BLaER1 treated with 17β-estradiol and CSF1 and Interleukin-3, amounts not matched to agents 10 nM and 100 nM (cell line): ENCODE measurements around the gene SDK1.
A peak's percentile ranks its signal among the peaks of the same experiment; 100 is the strongest.

Source experiments
- H3K27ac ChIP-seq, 11 experiments: shearing (Covaris generic); formaldehyde crosslinking; 2 replicates each; pipeline ENCODE4 v1.8.1; 2022
- H3K27me3 ChIP-seq, 11 experiments: shearing (Covaris generic); formaldehyde crosslinking; 2 replicates each; pipeline ENCODE4 v1.8.1; 2022
- H3K36me3 ChIP-seq, 11 experiments: shearing (Covaris generic); formaldehyde crosslinking; 2 replicates each; pipeline ENCODE4 v1.8.1; 2022
- H3K4me1 ChIP-seq, 10 experiments: shearing (Covaris generic); formaldehyde crosslinking; 2 replicates each; pipeline ENCODE4 v1.8.1; 2022
- H3K4me2 ChIP-seq, 11 experiments: shearing (Covaris generic); formaldehyde crosslinking; 2 replicates each; pipeline ENCODE4 v1.8.1; 2022
- H3K4me3 ChIP-seq, 10 experiments: shearing (Covaris generic); formaldehyde crosslinking; 2 replicates each; pipeline ENCODE4 v1.8.1; 2022
- H3K9ac ChIP-seq, 11 experiments: shearing (Covaris generic); formaldehyde crosslinking; 2 replicates each; pipeline ENCODE4 v1.8.1; 2022
- H3K9me3 ChIP-seq, 11 experiments: shearing (Covaris generic); formaldehyde crosslinking; replicated peaks in 1 of 11; 2 replicates each; pipeline ENCODE4 v1.8.1; 2022
- H4K20me1 ChIP-seq, 11 experiments: shearing (Covaris generic); formaldehyde crosslinking; 2 replicates each; pipeline ENCODE4 v1.8.1; 2022
- Cebpa-rat ChIP-seq, 11 experiments: shearing (Covaris generic); IDR thresholded peaks; 2 replicates each; pipeline ENCODE4 v1.8.1; 2022

Gene SDK1

GRCh38 chr7:4067874-4068273 is 766.8 kb downstream of the SDK1 start:
- H3K4me2 ChIP-seq, result peak overlapping the region in 2 of 11 experiments; percentile 29 to 49; a peak in 4 of 22 replicates
- H3K27me3 ChIP-seq, result no peaks in the 10 kb centered on the region
- H4K20me1 ChIP-seq, result no peaks in the 10 kb centered on the region
- no peak overlapping the region; a peak in 1 of 22 replicates for H3K9ac ChIP-seq
- no peak for TF ChIP-seq Cebpa-rat (IDR thresholded peaks at IDR 0.05)
- no peaks in the 10 kb centered on the region for H3K9me3 ChIP-seq
- H3K4me1 ChIP-seq, result peaks cover 6 to 36% (median 11%) of the 10 kb centered on the region in 10 experiments; a peak in 15 of 20 replicates
- no peaks in the 10 kb centered on the region for H3K36me3 ChIP-seq
- H3K27ac ChIP-seq, result no peak overlapping the region
- no peak overlapping the region for H3K4me3 ChIP-seq

- Histone ChIP-seq H4K20me1 (no peaks in the 10 kb centered on the region), H3K36me3 (no peaks in the 10 kb centered on the region), H3K27me3 (no peaks in the 10 kb centered on the region), H3K4me3 (no peak overlapping the region), H3K9me3 (no peaks in the 10 kb centered on the region), H3K4me1 (peaks cover 6 to 36% (median 13%) of the 10 kb centered on the region in 10 experiments; a peak in 15 of 20 replicates), H3K27ac (no peak overlapping the region), H3K4me2 (peak overlapping the region in 2 of 11 experiments; percentile 29 to 49; a peak in 3 of 22 replicates), H3K9ac (no peak overlapping the region; a peak in 1 of 22 replicates)
- no peak for TF ChIP-seq Cebpa-rat (IDR thresholded peaks at IDR 0.05)
These were observed 767.2 kb downstream of the SDK1 start for GRCh38 chr7:4068286-4068685.

GRCh38 chr7:4069268-4070095 is 768.4 kb downstream of the SDK1 start:
- no peaks in the 10 kb centered on the region for H3K36me3 ChIP-seq
- no peaks in the 10 kb centered on the region for H3K27me3 ChIP-seq
- no peak for TF ChIP-seq Cebpa-rat (IDR thresholded peaks at IDR 0.05)
- H3K4me3 ChIP-seq, result no peak overlapping the region
- no peak overlapping the region for H3K9ac ChIP-seq
- no peak overlapping the region for H3K4me2 ChIP-seq
- H3K9me3 ChIP-seq, result no peaks in the 10 kb centered on the region
- H4K20me1 ChIP-seq, result no peaks in the 10 kb centered on the region
- H3K27ac ChIP-seq, result no peak overlapping the region
- H3K4me1 ChIP-seq, result peaks cover 6 to 30% (median 13%) of the 10 kb centered on the region in 10 experiments; a peak in 15 of 20 replicates

- Histone ChIP-seq H3K27me3 (no peaks in the 10 kb centered on the region), H3K9ac (no peak overlapping the region), H3K27ac (no peak overlapping the region), H3K4me3 (no peak overlapping the region), H3K9me3 (no peaks in the 10 kb centered on the region), H4K20me1 (no peaks in the 10 kb centered on the region), H3K36me3 (no peaks in the 10 kb centered on the region), H3K4me1 (peaks cover 6 to 23% (median 11%) of the 10 kb centered on the region in 10 experiments; a peak in 14 of 20 replicates), H3K4me2 (no peak overlapping the region)
- TF ChIP-seq Cebpa-rat (IDR thresholded peaks at IDR 0.05), result no peak
These were observed 769.2 kb downstream of the SDK1 start for GRCh38 chr7:4070214-4070613.

- TF ChIP-seq Cebpa-rat (IDR thresholded peaks at IDR 0.05), result no peak
- Histone ChIP-seq H3K27me3 (no peaks in the 10 kb centered on the region), H3K9ac (no peak overlapping the region), H3K4me3 (no peak overlapping the region), H3K4me2 (no peak overlapping the region), H3K4me1 (peaks cover 0 to 20% (median 14%) of the 10 kb centered on the region in 10 experiments; a peak in 17 of 20 replicates), H3K27ac (no peak overlapping the region), H4K20me1 (no peaks in the 10 kb centered on the region), H3K9me3 (no peaks in the 10 kb centered on the region; a peak in 1 of 22 replicates), H3K36me3 (no peaks in the 10 kb centered on the region)
These were observed 770.5 kb downstream of the SDK1 start for GRCh38 chr7:4071370-4072058.

GRCh38 chr7:4072161-4072925 is 771.3 kb downstream of the SDK1 start:
- Histone ChIP-seq H3K4me1 (peaks cover 0 to 25% (median 19%) of the 10 kb centered on the region in 10 experiments; a peak in 17 of 20 replicates), H3K27ac (no peak overlapping the region), H3K9ac (no peak overlapping the region), H3K4me3 (no peak overlapping the region), H3K4me2 (peak overlapping the region in 7 of 11 experiments; percentile 12 to 41 (median 29); a peak in 9 of 22 replicates), H3K9me3 (peaks cover 0 to 6% (median 4%) of the 10 kb centered on the region in 11 experiments; a peak in 13 of 22 replicates), H4K20me1 (no peaks in the 10 kb centered on the region), H3K27me3 (no peaks in the 10 kb centered on the region), H3K36me3 (no peaks in the 10 kb centered on the region)
- TF ChIP-seq Cebpa-rat (IDR thresholded peaks at IDR 0.05), result no peak

GRCh38 chr7:4073052-4073451 is 772.0 kb downstream of the SDK1 start:
- no peaks in the 10 kb centered on the region for H4K20me1 ChIP-seq
- peaks cover 5 to 13% (median 11%) of the 10 kb centered on the region in 11 experiments; a peak in 19 of 22 replicates for H3K9me3 ChIP-seq
- no peaks in the 10 kb centered on the region for H3K36me3 ChIP-seq
- peaks cover 0 to 24% (median 19%) of the 10 kb centered on the region in 10 experiments; a peak in 16 of 20 replicates for H3K4me1 ChIP-seq
- H3K4me2 ChIP-seq, result peak overlapping the region in 4 of 11 experiments; percentile 29 to 41 (median 36); a peak in 5 of 22 replicates
- no peak overlapping the region for H3K4me3 ChIP-seq
- H3K27ac ChIP-seq, result no peak overlapping the region
- no peak for TF ChIP-seq Cebpa-rat (IDR thresholded peaks at IDR 0.05)
- no peak overlapping the region for H3K9ac ChIP-seq
- H3K27me3 ChIP-seq, result no peaks in the 10 kb centered on the region

GRCh38 chr7:4073750-4074149 is 772.7 kb downstream of the SDK1 start:
- no peak for TF ChIP-seq Cebpa-rat (IDR thresholded peaks at IDR 0.05)
- Histone ChIP-seq H4K20me1 (no peaks in the 10 kb centered on the region), H3K4me1 (peaks cover 0 to 24% (median 19%) of the 10 kb centered on the region in 10 experiments; a peak in 13 of 20 replicates), H3K4me2 (no peak overlapping the region), H3K9me3 (peaks cover 12 to 20% (median 15%) of the 10 kb centered on the region in 11 experiments; a peak in 20 of 22 replicates), H3K4me3 (no peak overlapping the region), H3K36me3 (no peaks in the 10 kb centered on the region), H3K27ac (no peak overlapping the region), H3K27me3 (no peaks in the 10 kb centered on the region), H3K9ac (no peak overlapping the region)
